Fibroblast of upper back skin (primary cell): Measurements from ENCODE around the gene PLAAT4.
A peak's percentile ranks its signal among the peaks of the same experiment; 100 is the strongest.
"Not testable (repeated sequence)": the region's sequence is repeated elsewhere in the genome, so short reads cannot be mapped to it uniquely, and the experiment has no call there.

Source experiments
- DNase-seq: peaks from one replicate; pipeline ENCODE4 v3.0.0-alpha.2; 2013

Gene PLAAT4

GRCh38 chr11:63573881-63574855 lies 37.6 kb downstream of the PLAAT4 start:
- peak; percentile 77 for DNase-seq

- no peak for DNase-seq
These were observed 38.4 kb downstream of the PLAAT4 start for GRCh38 chr11:63574856-63575602.

- DNase-seq = not testable (repeated sequence)
These were observed 42.3 kb downstream of the PLAAT4 start for GRCh38 chr11:63578882-63579281.

GRCh38 chr11:63581224-63581623 lies 44.6 kb downstream of the PLAAT4 start:
- not testable (repeated sequence) for DNase-seq

GRCh38 chr11:63583357-63583677 lies 46.7 kb downstream of the PLAAT4 start:
- DNase-seq = no peak

GRCh38 chr11:63586451-63587166 lies 50.0 kb downstream of the PLAAT4 start:
- DNase-seq = no peak

- no peak for DNase-seq
These were observed 52.4 kb downstream of the PLAAT4 start for GRCh38 chr11:63589000-63589399.

- DNase-seq = no peak
These were observed 53.6 kb downstream of the PLAAT4 start for GRCh38 chr11:63590024-63590788.

- peak; percentile 24 for DNase-seq
These were observed 56.4 kb downstream of the PLAAT4 start for GRCh38 chr11:63592975-63593395.

- DNase-seq = no peak
These were observed 58.7 kb downstream of the PLAAT4 start for GRCh38 chr11:63595296-63595695.
